ENCODE measurements around the gene RGS3. TPM values are rescaled to one million over a fixed set of nuclear protein-coding genes. Genes with fewer than 3 reads are reported as not detected.

The RGS3 gene
- total RNA-seq, 1 experiment from 2014 or later: 39.4 TPM

DNA sequence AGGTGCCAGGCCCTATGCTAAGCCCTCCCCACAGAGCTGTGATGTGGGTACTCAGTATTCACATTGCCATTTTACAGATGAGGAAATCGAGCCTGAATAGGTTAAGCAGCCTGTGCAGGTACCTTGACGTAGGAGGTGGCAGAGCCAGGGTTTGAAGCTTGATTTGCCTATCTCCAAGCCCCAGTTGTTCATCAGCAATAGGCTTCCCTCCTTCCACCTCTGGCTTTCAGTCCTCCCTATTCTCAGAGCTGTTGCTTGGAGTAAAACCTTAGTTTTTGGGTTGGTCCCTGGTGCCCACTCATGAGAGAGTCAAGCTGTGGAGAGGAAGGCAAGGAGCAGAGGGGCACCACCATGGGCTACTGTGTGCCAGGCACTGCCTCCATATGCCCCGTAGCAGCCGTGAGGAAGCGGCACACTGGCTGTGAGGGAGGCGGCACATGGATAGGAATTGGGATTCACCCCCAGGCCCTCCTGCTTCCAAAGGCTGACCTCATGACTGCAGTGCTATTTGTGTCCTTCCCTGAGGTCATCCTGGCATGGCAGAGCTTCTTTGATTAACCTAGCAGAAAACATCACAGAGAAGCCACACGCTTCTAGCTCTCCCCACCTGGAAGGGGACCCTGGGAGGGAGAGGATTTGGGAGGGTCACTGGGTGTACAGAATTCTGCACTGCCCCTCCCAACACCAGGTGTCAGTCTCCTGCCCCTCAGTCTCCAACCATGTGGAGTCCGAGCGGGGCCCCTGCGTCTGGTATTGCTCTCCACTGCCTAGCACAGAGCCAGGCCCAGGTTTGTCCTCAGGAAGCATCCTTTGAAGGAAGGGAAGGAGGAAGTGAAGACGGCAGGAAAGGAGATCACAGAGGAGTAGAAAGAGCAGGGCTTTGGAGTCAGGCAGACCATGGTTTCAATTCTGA is 109.8 kb downstream of the RGS3 start:
- ATAC-seq: no peak
- ChIA-PET CTCF (no interaction called here), RAD21 (ENCODE audit: low non-redundant PET in 1 of 2, low total read pairs in 2 of 2, uncharacterized antibody in 2 of 2, unreplicated experiment in 2 of 2) (no interaction called here)

More for the DNA sequence above, 109.8 kb downstream of the RGS3 start:
- H3K9me3 ChIP-seq (ENCODE audit: control insufficient read depth in 1 of 2, insufficient read depth in 1 of 2, low read depth in 1 of 2, low read length in 2 of 2): no peaks in the 10 kb centered on the region
- no TSS peak for BruUV-seq (replicated peaks)
- no peak overlapping the region for H2AFZ ChIP-seq (ENCODE audit: low read depth, low read length, poor library complexity, severe bottlenecking)
- peaks cover 29 to 60% of the 10 kb centered on the region in 2 experiments for H3K4me1 ChIP-seq (ENCODE audit: control insufficient read depth in 1 of 2, insufficient read depth in 2 of 2, low read length in 2 of 2)
- intact Hi-C loops (cut with micrococcal nuclease): no loop called here
- H3K79me2 ChIP-seq (ENCODE audit: insufficient read depth, low read length): no peaks in the 10 kb centered on the region; the same call in 1 of the 2 replicates
- H3K4me3 ChIP-seq (replicated peaks in 1 of 2; ENCODE audit: low read depth in 1 of 2, low read length in 2 of 2): no peak overlapping the region
- H4K20me1 ChIP-seq (ENCODE audit: insufficient read depth): no peaks in the 10 kb centered on the region
- POLR2A ChIA-PET: no interaction called here
- H3K36me3 ChIP-seq (ENCODE audit: control insufficient read depth in 1 of 2, insufficient read depth in 2 of 2, low read length in 2 of 2): no peaks in the 10 kb centered on the region
- TF ChIP-seq CBX3 (IDR thresholded peaks at IDR 0.05; ENCODE audit: low read depth): no peak
- TF ChIP-seq SIN3A (IDR thresholded peaks at IDR 0.05; ENCODE audit: low read depth): no peak
- no peak for TF ChIP-seq EZH2phosphoT487 (IDR thresholded peaks at IDR 0.05; ENCODE audit: borderline replicate concordance)
- TF ChIP-seq ELF1 (IDR thresholded peaks at IDR 0.05; ENCODE audit: borderline replicate concordance, low read depth): no peak
- TF ChIP-seq POLR2AphosphoS5 (IDR thresholded peaks at IDR 0.05; ENCODE audit: low read depth, low read length): no peak
- no peak for TF ChIP-seq ZFX (IDR thresholded peaks at IDR 0.05)
- TF ChIP-seq, protein P1, sequence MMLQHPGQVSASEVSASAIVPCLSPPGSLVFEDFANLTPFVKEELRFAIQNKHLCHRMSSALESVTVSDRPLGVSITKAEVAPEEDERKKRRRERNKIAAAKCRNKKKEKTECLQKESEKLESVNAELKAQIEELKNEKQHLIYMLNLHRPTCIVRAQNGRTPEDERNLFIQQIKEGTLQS (IDR thresholded peaks at IDR 0.05): no peak
- TF ChIP-seq, protein P2, sequence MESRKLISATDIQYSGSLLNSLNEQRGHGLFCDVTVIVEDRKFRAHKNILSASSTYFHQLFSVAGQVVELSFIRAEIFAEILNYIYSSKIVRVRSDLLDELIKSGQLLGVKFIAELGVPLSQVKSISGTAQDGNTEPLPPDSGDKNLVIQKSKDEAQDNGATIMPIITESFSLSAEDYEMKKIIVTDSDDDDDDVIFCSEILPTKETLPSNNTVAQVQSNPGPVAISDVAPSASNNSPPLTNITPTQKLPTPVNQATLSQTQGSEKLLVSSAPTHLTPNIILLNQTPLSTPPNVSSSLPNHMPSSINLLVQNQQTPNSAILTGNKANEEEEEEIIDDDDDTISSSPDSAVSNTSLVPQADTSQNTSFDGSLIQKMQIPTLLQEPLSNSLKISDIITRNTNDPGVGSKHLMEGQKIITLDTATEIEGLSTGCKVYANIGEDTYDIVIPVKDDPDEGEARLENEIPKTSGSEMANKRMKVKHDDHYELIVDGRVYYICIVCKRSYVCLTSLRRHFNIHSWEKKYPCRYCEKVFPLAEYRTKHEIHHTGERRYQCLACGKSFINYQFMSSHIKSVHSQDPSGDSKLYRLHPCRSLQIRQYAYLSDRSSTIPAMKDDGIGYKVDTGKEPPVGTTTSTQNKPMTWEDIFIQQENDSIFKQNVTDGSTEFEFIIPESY (IDR thresholded peaks at IDR 0.05; ENCODE audit: extremely low read depth, insufficient replicate concordance, low read length): no peak
- TF ChIP-seq FOSL1 (IDR thresholded peaks at IDR 0.05; ENCODE audit: low read depth): no peak
- H3K9me2 ChIP-seq (ENCODE audit: insufficient read depth): no peaks in the 10 kb centered on the region
- DNase-seq (ENCODE audit: low read depth, low spot score): no peak
- no peak overlapping the region for H3K4me2 ChIP-seq (ENCODE audit: low read length)
- no peaks in the 10 kb centered on the region for H3K27me3 ChIP-seq (ENCODE audit: insufficient read depth, low read length)
- H3K9ac ChIP-seq (ENCODE audit: low read length): no peak overlapping the region
- H3K27ac ChIP-seq (ENCODE audit: low read depth, low read length): no peak overlapping the region
